Astrocyte of the hippocampus (primary cell): ENCODE measurements around the gene TRAF3IP3.
"Not testable (repeated sequence)": the region's sequence is repeated elsewhere in the genome, so short reads cannot be mapped to it uniquely, and the experiment has no call there.

Experiments
- DNase-seq: peaks from one replicate; pipeline ENCODE4 v3.0.0; 2011; ENCODE audit warnings: low read depth, low spot score

Gene TRAF3IP3

GRCh38 chr1:209767096-209767495 lies 11.2 kb downstream of the TRAF3IP3 start:
- no peak for DNase-seq

GRCh38 chr1:209767706-209768105 lies 11.9 kb downstream of the TRAF3IP3 start:
- no peak for DNase-seq

- no peak for DNase-seq
Observed at GRCh38 chr1:209768354-209768774, 12.5 kb downstream of the TRAF3IP3 start.

DNA sequence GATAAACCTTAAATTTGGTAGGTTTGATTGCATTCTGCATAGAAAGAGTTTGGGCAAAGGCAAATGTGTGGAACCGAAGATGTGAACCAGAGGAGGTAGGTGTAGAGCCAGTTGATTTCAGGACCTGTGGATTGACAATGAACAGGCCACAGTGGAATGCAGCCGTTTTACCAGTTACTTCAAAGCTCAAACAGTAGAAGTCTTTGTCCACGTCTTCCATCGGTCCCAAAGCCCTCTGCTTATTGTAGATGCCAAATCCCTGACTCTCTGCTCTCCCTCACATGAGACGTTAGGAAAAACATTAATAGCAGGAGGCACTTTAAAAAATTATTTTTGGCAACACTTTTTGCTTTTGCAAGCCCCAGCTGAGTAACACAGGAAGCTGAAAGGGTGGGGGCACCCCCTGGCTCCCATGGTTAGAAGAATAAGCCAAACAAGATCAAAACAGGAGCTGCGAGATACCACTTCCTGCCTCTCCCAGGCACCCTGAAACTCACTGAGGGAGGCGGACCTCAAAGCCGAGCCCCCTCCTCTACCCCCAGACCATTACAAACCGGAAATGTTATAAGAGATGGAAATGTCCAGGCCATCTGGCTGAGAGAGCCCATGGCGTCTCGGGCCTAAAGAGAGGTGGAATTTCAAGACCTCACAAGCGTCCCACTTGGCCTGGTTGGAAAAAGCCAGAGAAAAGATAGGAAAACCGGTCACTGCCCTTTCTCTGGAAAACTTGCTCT lies 13.5 kb downstream of the TRAF3IP3 start:
- peak; percentile 74 for DNase-seq

DNA sequence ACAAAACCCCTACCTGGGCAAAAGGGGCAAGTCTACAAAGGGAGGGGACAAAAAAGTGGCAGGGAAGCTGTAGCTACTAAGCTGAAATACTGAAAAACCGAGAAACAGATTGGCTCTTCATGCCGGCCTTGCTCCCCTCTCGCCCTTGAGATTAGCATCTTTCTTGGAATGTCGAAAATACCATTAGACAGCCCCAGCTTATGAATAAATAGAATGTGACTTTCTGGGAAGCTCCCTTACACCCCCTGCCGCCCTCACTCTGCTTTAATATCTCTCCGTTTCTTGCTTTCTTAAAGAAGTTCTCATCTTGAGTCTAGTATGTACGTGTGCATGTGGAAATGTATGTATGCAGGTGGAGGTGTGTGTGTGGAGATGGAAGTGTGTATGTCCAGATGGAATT lies 14.1 kb downstream of the TRAF3IP3 start:
- no peak for DNase-seq

GRCh38 chr1:209770636-209771415 lies 15.0 kb downstream of the TRAF3IP3 start:
- no peak for DNase-seq

DNA sequence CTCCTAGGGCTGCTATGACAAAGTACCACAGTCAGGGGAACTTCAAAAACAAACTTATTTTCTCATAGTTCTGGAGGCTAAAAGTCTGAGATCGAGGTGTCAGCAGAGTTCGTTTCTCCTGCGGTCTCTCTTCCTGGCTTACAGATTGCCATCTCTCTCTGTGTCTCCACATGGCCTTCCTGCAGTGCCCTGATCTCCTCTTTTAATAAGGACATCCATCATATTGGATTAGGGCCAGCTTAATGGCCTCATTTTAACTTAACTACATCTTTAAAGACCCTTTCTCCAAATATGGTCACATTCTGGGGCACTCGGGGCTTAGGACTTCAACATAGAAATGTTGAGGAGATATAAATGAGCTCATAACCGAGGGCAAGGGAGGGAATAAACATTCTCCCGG lies 16.3 kb downstream of the TRAF3IP3 start:
- no peak for DNase-seq

- DNase-seq: no peak
Observed at GRCh38 chr1:209774592-209774991, 18.7 kb downstream of the TRAF3IP3 start.

- DNase-seq: no peak
Observed at GRCh38 chr1:209775678-209776077, 19.8 kb downstream of the TRAF3IP3 start.

- DNase-seq: no peak
Observed at GRCh38 chr1:209777587-209777986, 21.7 kb downstream of the TRAF3IP3 start.

GRCh38 chr1:209778102-209778501 lies 22.2 kb downstream of the TRAF3IP3 start:
- DNase-seq: no peak

- DNase-seq: no peak
Observed at GRCh38 chr1:209780268-209780667, 24.4 kb downstream of the TRAF3IP3 start.

DNA sequence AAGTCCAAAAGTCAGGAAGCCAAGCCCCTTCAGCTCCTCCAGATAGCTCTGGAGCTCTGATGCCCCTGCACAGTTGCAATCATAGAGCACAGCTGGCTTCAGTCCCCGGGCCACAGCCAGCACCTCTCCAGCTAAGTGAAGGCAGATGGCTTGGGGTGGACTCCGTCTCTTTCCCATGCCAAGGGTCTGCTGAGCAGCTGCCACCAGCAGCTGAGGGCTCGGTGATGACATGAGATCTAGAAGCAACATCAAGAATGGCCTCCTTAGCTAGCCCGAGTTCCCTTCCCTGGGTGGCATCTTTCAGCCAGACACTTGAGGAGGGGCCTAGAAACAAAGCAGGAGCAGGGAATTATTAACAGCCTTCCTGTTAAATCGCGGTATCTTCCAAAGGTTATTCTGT lies 27.5 kb downstream of the TRAF3IP3 start:
- no peak for DNase-seq

DNA sequence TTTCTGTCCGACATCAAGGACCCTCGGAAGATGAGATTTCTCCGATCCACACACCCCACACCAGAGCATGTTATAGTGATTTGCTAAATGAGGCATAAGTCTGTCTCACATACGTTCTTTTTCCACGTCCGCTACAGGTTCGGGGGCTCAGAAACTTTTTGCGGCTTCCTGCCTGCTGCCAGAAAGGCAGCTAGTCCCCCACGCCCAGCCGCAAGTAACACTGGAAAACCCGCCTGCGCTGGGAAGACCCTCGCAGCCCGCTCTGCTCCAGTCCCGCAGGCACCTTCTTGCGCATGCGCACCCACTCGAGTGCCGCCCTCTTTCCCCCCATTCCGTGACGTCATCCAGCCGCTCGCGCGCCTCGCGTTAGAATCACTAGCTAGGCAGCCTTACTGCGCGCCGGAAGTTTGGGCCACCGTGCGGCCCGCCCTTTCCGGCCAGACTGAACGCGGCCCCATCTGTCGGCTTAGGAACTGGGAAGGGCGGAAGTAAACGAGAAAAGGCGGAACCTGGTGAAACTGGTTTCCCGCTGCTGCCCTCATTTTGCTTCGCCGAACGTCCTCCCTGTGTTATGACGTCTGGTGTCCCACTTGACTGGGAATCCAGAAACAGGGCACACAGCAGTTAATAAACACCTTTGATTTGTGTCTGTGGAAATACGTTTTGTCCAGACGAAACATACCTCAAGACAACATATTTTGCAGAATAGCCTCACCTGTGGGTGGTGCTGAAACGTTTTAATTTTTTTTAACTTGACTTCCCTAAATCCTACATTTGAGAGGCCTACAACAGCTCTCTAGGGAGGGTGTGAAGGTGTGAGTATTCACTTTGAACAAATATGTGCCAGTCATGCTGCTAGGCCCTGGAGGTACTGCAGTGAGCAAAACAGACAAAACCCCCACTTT lies 28.7 kb downstream of the TRAF3IP3 start, which contains the start of gene C1orf74:
C1orf74 (minus strand) TSS at position 295 of the 905 bp plus-strand sequence. CDS start 925 bp downstream, outside the sequence.
- DNase-seq: peak; percentile 99

DNA sequence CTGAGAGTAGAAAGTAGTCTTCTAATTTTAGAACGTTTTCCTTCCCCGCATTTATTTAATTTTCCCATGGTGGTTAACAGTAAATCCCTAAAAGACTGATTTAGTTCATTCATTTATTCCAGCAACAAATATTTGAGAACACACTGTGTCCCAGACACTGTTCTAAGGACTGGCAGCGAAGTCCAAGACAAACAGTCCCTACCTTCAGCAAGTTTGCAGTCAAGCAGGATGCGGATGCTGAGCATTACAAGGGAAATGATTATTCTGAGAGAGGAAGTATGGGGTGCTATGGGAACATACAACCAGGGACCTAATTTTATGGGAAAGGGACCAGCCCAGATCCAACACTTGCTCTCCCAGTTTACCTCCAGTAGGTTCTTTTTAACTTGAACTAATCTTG lies 29.7 kb downstream of the TRAF3IP3 start:
- DNase-seq: no peak

DNA sequence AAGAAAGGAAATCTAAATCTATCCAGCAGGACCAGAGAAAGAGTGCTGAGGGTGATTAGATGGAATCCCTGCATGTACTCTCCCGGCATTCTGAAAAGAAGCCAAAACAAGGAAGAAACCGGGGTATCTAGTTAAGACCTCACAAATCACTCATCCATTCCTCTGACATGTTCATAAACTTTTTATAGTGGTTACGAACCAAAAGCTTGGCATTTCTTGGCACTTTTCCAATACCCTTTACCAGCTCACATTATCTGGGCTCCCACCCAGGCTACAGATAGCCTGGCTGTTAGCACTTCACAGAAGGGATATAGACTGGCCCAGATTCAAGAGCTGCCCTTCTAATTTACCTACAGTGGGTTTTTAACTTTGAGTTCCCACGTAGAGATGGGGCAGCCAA lies 30.3 kb downstream of the TRAF3IP3 start:
- no peak for DNase-seq

- DNase-seq: no peak
Observed at GRCh38 chr1:209787551-209787950, 31.7 kb downstream of the TRAF3IP3 start.

DNA sequence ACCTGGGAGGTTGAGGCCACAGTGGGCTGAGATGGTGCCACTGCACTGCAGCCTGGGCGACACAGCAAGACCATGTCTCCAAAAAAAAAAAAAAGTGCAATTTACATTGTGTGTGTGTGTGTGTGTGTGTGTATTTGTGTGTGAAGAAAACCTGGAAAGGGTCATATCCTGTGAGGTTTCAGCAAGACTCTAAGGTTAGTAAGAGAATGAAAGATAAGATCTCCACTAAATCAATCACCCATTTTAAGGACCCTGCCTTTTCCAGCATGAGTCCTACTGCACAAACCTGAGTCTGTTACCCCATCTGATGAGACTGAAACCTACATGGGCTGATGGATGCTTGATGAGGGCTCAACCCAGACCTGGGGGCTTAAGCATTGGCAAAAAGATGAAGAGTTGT lies 33.4 kb downstream of the TRAF3IP3 start:
- DNase-seq: no peak

DNA sequence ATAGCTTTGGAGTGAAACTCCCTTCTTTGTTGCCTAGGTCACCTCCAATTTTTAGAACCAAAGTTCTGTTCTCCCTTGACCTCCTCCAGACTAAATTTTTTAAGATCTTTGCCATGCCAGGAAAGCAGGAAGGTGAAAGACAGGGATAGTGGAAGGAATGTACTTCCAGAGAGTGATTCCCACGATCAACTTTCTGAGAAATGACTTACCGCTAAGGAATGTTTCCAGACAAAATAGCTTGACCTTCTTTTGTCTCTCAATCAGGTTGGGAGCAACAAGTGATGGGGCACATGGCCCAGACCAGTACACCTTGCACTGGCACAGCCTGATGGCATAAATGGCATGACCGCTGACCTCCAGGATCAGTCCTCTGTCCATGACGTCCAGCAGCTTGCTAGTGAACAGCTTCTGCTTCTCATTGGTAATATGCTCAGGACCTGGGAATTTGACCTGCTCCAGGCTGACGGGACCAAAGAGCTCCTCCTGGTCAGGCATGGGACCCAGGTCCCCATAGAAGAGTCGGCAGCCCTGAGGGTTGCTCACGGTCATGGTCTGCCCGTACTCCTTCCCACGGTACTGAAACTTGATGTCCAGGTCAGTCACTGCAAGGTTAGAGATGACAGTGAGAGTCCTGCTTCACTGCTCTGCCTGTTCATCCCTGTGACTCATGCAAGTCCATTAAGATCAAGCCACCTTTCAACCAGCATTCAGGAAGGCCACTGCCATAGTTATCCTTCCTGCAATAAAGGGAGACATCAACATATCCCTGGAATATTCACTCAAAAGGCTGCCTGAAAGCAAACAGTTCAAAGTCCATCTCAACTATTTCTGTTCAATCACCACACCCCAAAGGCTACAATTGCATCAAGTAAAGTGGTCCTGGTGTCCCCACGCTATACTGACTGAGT lies 34.7 kb downstream of the TRAF3IP3 start:
- DNase-seq: no peak

- DNase-seq: no peak
Observed at GRCh38 chr1:209791920-209792319, 36.1 kb downstream of the TRAF3IP3 start.

DNA sequence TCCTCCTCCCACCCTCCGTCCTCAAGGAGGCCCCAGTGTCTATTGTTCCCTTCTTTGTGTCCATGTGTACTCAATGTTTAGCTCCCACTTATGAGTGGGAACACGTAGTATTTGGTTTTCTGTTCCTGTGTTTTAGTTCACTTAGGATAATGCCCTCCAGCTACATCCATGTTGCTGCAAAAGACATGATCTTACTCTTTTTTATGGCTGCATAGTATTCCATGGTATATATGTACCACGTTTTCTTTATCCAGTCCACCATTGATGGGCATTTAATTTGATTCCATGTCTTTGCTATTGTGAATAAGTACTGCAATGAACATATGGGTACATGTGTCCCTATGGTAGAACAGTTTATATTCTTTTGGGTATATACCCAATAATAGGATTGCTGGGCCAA lies 37.9 kb downstream of the TRAF3IP3 start:
- not testable (repeated sequence) for DNase-seq
